K562 (cell line): ENCODE data around the gene JDP2. TPM values are rescaled to one million over a fixed set of nuclear protein-coding genes. Genes with fewer than 3 reads are reported as not detected.

ENCODE experiments used
- CHCHD3 ChIP-seq: fragments of 250-450 bp; sonication (Bioruptor Pico); IDR thresholded peaks from 2 replicates; pipeline ENCODE4 v2.1.2; 2022; ENCODE audit warnings: mild to moderate bottlenecking
- DMBX1 ChIP-seq: fragments of 250-450 bp; sonication (Bioruptor Pico); IDR thresholded peaks from 2 replicates; pipeline ENCODE4 v1.8.0; 2022; ENCODE audit warnings: inconsistent platforms, mild to moderate bottlenecking, moderate library complexity, borderline replicate concordance
- KLF6 ChIP-seq: fragments of 250-450 bp; sonication (Bioruptor Pico); IDR thresholded peaks from 2 replicates; pipeline ENCODE4 v1.4.0; 2020; ENCODE audit warnings: mild to moderate bottlenecking, moderate library complexity, borderline replicate concordance
- MAFK ChIP-seq: IDR thresholded peaks from 2 replicates; pipeline ENCODE4 v1.6.1; 2011; ENCODE audit warnings: low read length, improper control_type of control experiment
- MYNN ChIP-seq, 2 experiments: sonication (generic); formaldehyde crosslinking in 1 of 2; IDR thresholded peaks; 2 replicates each; pipeline versions ENCODE4 v1.5.0 to v1.6.1; 2016 to 2020; ENCODE audit warnings: antibody characterized with exemption in 1 of 2, missing genetic modification reagents in 1 of 2
- RBM22 ChIP-seq: fragments of 200-400 bp; formaldehyde crosslinking; IDR thresholded peaks from 2 replicates; pipeline ENCODE4 v1.6.1; 2018; ENCODE audit warnings: low read length, low read depth; ENCODE audit not compliant: poor library complexity, severe bottlenecking
- RCOR1 ChIP-seq, 2 experiments: IDR thresholded peaks; 2 replicates each; pipeline ENCODE4 v1.6.1; 2012; ENCODE audit warnings: low read depth in 2 of 2, low read length in 2 of 2, borderline replicate concordance in 1 of 2, improper control_type of control experiment in 1 of 2
- RUNX1 ChIP-seq: sonication (generic); IDR thresholded peaks from 2 replicates; pipeline ENCODE4 v1.6.1; 2016; ENCODE audit warnings: antibody characterized with exemption, low read depth
- SOX6 ChIP-seq: fragments of 450-650 bp; IDR thresholded peaks from 2 replicates; pipeline ENCODE4 v1.6.1; 2014; ENCODE audit warnings: mild to moderate bottlenecking
- TRIM24 ChIP-seq, 2 experiments: fragments of 450-650 bp; IDR thresholded peaks; 2 replicates each; pipeline ENCODE4 v1.6.1; 2016
- XRCC5 ChIP-seq: fragments of 200-400 bp; formaldehyde crosslinking; IDR thresholded peaks from 2 replicates; pipeline ENCODE4 v1.6.1; 2017; ENCODE audit warnings: low read depth, mild to moderate bottlenecking, low read length
- ZC3H4 ChIP-seq: sonication (generic); formaldehyde crosslinking; IDR thresholded peaks from 2 replicates; pipeline ENCODE4 v1.9.0; 2021; ENCODE audit warnings: missing genetic modification reagents, borderline replicate concordance
- ZFP1 ChIP-seq: fragments of 450-650 bp; formaldehyde crosslinking; IDR thresholded peaks from 2 replicates; pipeline ENCODE4 v1.4.0; 2020; ENCODE audit warnings: mild to moderate bottlenecking, mixed read lengths
- ZNF23 ChIP-seq: fragments of 250-450 bp; sonication (Bioruptor Pico); IDR thresholded peaks from 2 replicates; pipeline ENCODE4 v1.4.0; 2020; ENCODE audit warnings: mild to moderate bottlenecking
- ZSCAN32 ChIP-seq: fragments of 450-650 bp; formaldehyde crosslinking; IDR thresholded peaks from 2 replicates; pipeline ENCODE4 v1.4.0; 2020; ENCODE audit warnings: mild to moderate bottlenecking, moderate library complexity
- polyA plus RNA-seq, 8 experiments: library from polyadenylated mRNA; depleted of rRNA in 4 of 8; stranded (reverse) in 5 of 8; unstranded in 3 of 8; fragments of >200 nt; fragmentation: Nextera tagmentation in 2 of 8; fragmentation: Illumina TruSeq in 1 of 8; extraction: Ambion mirVana in 2 of 8; extraction: Trizol in 1 of 8; gene quantifications; 2 replicates each; pipeline versions ENCODE4 v1.2.1 to v1.2.3, GENCODE V29; 2011 to 2014; ENCODE audit warnings: inconsistent platforms in 1 of 8, missing spikeins in 1 of 8
- total RNA-seq, 7 experiments: library from RNA; depleted of rRNA in 6 of 7; stranded (reverse); fragments of >200 nt in 6 of 7; fragmentation: Illumina TruSeq in 2 of 7; extraction: Trizol in 2 of 7; gene quantifications; 2 replicates each; pipeline versions ENCODE4 v1.2.1 to v1.2.3, GENCODE V29; 2011 to 2021; ENCODE audit warnings: low replicate concordance in 1 of 7
- TF ChIP-seq, protein P1 (sequence below), 2 experiments: fragments of 450-650 bp; IDR thresholded peaks; 2 replicates each; pipeline ENCODE4 v1.6.1; 2016; ENCODE audit warnings: mild to moderate bottlenecking in 2 of 2, borderline replicate concordance in 1 of 2, low read depth in 1 of 2, moderate library complexity in 1 of 2
- TF ChIP-seq, protein P2 (sequence below): fragments of 250-450 bp; sonication (Bioruptor Pico); IDR thresholded peaks from 2 replicates; pipeline ENCODE4 v1.4.0; 2020; ENCODE audit warnings: mild to moderate bottlenecking, moderate library complexity
- TF ChIP-seq, protein P3 (sequence below): conservative IDR thresholded peaks from 2 replicates; pipeline ENCODE4 v1.6.1; 2011; ENCODE audit warnings: low read depth, mild to moderate bottlenecking, low read length; ENCODE audit not compliant: control insufficient read depth

Gene JDP2
- total and polyA plus RNA-seq, 9 of the 15 experiments (the other 6 are each of a cell fraction or from before 2014, with no cell fraction given), result 0.27 to 13.8 (median 3.1) TPM

DNA sequence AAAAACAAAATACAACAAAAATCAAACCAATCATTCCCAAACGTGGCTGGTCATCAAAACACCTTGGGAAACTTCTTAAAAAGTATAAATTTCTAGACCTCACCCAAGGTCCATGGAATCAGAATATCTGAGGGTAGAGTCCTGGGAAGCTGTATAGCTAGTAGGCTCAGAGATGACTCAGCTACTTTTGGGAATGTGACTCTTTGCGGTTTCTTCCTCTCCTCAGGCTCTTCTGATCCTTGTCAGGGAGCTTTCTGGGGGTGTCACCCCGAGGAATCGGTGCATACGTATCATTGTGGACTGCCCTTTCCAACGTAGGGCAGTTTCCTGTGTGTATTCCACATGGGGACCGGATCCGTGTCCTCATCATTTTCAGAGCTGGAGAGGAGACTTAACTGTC is 14.8 kb downstream of the JDP2 start (continued):
- TF ChIP-seq, protein P1, sequence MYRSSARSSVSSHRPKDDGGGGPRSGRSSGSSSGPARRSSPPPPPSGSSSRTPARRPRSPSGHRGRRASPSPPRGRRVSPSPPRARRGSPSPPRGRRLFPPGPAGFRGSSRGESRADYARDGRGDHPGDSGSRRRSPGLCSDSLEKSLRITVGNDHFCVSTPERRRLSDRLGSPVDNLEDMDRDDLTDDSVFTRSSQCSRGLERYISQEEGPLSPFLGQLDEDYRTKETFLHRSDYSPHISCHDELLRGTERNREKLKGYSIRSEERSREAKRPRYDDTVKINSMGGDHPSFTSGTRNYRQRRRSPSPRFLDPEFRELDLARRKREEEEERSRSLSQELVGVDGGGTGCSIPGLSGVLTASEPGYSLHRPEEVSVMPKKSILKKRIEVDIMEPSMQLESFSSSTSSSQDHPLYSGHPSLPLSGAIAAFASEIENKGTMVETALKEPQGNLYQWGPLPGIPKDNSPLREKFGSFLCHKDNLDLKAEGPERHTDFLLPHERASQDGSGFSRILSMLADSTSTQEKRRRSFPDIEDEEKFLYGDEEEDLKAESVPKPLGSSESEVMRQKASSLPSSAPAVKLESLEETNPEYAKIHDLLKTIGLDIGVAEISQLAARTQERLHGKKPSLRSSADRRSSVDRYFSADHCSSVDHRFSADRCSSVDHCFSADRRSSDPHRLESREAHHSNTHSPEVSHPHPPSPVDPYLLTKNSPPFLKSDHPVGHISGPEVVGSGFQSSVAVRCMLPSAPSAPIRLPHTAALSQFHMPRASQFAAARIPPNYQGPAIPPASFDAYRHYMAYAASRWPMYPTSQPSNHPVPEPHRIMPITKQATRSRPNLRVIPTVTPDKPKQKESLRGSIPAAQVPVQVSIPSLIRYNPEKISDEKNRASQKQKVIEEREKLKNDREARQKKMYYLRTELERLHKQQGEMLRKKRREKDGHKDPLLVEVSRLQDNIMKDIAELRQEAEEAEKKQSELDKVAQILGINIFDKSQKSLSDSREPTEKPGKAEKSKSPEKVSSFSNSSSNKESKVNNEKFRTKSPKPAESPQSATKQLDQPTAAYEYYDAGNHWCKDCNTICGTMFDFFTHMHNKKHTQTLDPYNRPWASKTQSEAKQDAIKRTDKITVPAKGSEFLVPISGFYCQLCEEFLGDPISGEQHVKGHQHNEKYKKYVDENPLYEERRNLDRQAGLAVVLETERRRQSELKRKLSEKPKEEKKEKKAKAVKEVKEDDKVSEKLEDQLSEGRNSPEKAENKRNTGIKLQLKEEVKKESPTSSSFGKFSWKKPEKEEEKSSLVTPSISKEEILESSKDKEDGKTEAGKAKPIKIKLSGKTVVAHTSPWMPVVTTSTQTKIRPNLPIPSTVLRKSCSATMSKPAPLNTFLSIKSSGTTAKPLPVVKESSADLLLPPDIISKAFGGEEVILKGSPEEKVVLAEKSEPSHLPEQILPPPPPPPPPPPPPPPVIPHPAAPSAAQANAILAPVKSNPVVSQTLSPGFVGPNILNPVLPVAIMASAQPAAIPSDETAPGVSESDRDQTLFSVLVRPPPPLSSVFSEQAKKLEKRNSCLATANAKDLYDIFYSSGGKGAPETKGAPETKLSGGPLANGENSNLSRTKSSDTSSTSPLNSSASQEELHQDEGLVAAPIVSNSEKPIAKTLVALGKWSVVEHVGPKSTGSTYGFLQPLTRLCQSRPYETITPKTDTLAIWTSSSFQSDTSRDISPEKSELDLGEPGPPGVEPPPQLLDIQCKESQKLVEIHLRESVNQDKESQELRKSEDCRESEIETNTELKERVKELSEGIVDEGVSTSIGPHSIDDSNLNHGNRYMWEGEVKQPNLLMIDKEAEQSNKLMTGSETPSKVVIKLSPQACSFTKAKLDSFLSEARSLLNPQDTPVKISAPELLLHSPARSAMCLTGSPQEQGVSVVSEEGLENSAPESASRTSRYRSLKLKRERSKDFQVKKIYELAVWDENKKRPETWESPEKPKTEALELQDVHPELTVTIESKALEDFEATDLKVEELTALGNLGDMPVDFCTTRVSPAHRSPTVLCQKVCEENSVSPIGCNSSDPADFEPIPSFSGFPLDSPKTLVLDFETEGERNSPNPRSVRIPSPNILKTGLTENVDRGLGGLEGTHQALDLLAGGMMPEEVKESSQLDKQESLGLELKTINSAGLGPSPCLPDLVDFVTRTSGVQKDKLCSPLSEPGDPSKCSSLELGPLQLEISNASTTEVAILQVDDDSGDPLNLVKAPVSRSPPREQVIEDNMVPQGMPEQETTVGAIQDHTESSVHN (IDR thresholded peaks at IDR 0.05; ENCODE audit: borderline replicate concordance in 1 of 2, low read depth in 1 of 2), result peak in 1 of 2 experiments; percentile 29; a peak in 1 of 4 replicates
- TF ChIP-seq RBM22 (no peak), ZFP1 (CRISPR knock-in tag) (no peak), TRIM24 (IDR thresholded peaks at IDR 0.05) (peak in 1 of 2 experiments; percentile 46; a peak in 1 of 4 replicates), MYNN (IDR thresholded peaks at IDR 0.05) (no peak), MYNN (CRISPR knock-in tag; IDR thresholded peaks at IDR 0.05) (no peak), ZC3H4 (no peak), ZNF23 (CRISPR knock-in tag) (no peak), KLF6 (CRISPR knock-in tag) (no peak), RUNX1 (no peak), SOX6 (0 out of 2 replicates have a peak, but pooled peaks have one; percentile 28), ZSCAN32 (CRISPR knock-in tag) (no peak), MAFK (peak; percentile 92), XRCC5 (no peak), RCOR1 (IDR thresholded peaks at IDR 0.05; ENCODE audit: borderline replicate concordance in 1 of 2, low read depth in 2 of 2, low read length in 2 of 2) (peak in 1 of 2 experiments; percentile 67; a peak in 1 of 4 replicates), DMBX1 (CRISPR knock-in tag) (0 out of 2 replicates have a peak, but pooled peaks have one; percentile 25), CHCHD3 (CRISPR knock-in tag) (no peak)
- TF ChIP-seq, protein P2, sequence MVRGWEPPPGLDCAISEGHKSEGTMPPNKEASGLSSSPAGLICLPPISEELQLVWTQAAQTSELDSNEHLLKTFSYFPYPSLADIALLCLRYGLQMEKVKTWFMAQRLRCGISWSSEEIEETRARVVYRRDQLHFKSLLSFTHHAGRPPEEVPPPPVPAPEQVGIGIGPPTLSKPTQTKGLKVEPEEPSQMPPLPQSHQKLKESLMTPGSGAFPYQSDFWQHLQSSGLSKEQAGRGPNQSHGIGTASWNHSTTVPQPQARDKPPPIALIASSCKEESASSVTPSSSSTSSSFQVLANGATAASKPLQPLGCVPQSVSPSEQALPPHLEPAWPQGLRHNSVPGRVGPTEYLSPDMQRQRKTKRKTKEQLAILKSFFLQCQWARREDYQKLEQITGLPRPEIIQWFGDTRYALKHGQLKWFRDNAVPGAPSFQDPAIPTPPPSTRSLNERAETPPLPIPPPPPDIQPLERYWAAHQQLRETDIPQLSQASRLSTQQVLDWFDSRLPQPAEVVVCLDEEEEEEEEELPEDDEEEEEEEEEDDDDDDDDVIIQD (CRISPR knock-in tag), result no peak
- TF ChIP-seq, protein P3, sequence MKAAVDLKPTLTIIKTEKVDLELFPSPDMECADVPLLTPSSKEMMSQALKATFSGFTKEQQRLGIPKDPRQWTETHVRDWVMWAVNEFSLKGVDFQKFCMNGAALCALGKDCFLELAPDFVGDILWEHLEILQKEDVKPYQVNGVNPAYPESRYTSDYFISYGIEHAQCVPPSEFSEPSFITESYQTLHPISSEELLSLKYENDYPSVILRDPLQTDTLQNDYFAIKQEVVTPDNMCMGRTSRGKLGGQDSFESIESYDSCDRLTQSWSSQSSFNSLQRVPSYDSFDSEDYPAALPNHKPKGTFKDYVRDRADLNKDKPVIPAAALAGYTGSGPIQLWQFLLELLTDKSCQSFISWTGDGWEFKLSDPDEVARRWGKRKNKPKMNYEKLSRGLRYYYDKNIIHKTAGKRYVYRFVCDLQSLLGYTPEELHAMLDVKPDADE, result no peak
